Loucy (cell line): ENCODE measurements around the gene PLK2.

ENCODE experiments used
- H2AFZ ChIP-seq: fragments of 200-600 bp; sonication (generic); 2 replicates; pipeline ENCODE4 v1.6.0; 2016; ENCODE audit warnings: antibody characterized with exemption, mild to moderate bottlenecking, low read length, moderate library complexity
- H3F3A ChIP-seq: fragments of 200-600 bp; 2 replicates; pipeline ENCODE4 v1.6.0; 2016; ENCODE audit warnings: antibody characterized with exemption, low read depth, mild to moderate bottlenecking
- H3K27me3 ChIP-seq: fragments of 200-600 bp; sonication (generic); 2 replicates; pipeline ENCODE4 v1.6.1; 2014; ENCODE audit warnings: low read length, mild to moderate bottlenecking; ENCODE audit not compliant: insufficient read depth, poor library complexity, severe bottlenecking
- H3K36me3 ChIP-seq: fragments of 200-600 bp; sonication (generic); 2 replicates; pipeline ENCODE4 v1.6.1; 2016; ENCODE audit warnings: low read length; ENCODE audit not compliant: insufficient read depth
- H3K4me1 ChIP-seq: fragments of 200-600 bp; sonication (generic); 2 replicates; pipeline ENCODE4 v1.5.1; 2014; ENCODE audit warnings: low read length, mild to moderate bottlenecking; ENCODE audit not compliant: insufficient read depth, poor library complexity, severe bottlenecking
- H3K4me2 ChIP-seq: fragments of 200-600 bp; sonication (generic); 2 replicates; pipeline ENCODE4 v1.6.0; 2014; ENCODE audit warnings: antibody characterized with exemption, low read length, low read depth, mild to moderate bottlenecking; ENCODE audit not compliant: poor library complexity, severe bottlenecking
- H3K4me3 ChIP-seq: fragments of 200-600 bp; sonication (generic); 2 replicates; pipeline ENCODE4 v1.5.1; 2014; ENCODE audit warnings: low read length, mild to moderate bottlenecking, mixed read lengths; ENCODE audit not compliant: poor library complexity, severe bottlenecking
- H3K79me2 ChIP-seq: fragments of 200-600 bp; sonication (generic); 2 replicates; pipeline ENCODE4 v1.6.1; 2014; ENCODE audit warnings: low read length; ENCODE audit not compliant: insufficient read depth
- H3K9ac ChIP-seq: fragments of 200-600 bp; sonication (generic); 2 replicates; pipeline ENCODE4 v1.6.0; 2014; ENCODE audit warnings: mild to moderate bottlenecking, low read depth, low read length, moderate library complexity; ENCODE audit not compliant: poor library complexity, severe bottlenecking
- H3K9me2 ChIP-seq: fragments of 200-600 bp; sonication (generic); replicated peaks from 2 replicates; pipeline ENCODE4 v1.6.1; 2016; ENCODE audit warnings: low read depth, low read length, mixed read lengths
- H3K9me3 ChIP-seq: fragments of 200-600 bp; sonication (generic); 2 replicates; pipeline ENCODE4 v1.6.1; 2014; ENCODE audit warnings: mild to moderate bottlenecking, antibody characterized with exemption, low read length, low read depth; ENCODE audit not compliant: insufficient read depth
- H4K20me1 ChIP-seq: fragments of 200-600 bp; sonication (generic); 2 replicates; pipeline ENCODE4 v1.6.0; 2014; ENCODE audit warnings: antibody characterized with exemption, low read length, mild to moderate bottlenecking; ENCODE audit not compliant: insufficient read depth, poor library complexity, severe bottlenecking
- CTCF ChIP-seq: fragments of 200-600 bp; sonication (generic); conservative IDR thresholded peaks from 2 replicates; pipeline ENCODE4 v1.5.1; 2014; ENCODE audit warnings: mild to moderate bottlenecking, antibody characterized with exemption, low read length
- EZH2phosphoT487 ChIP-seq: fragments of 200-600 bp; IDR thresholded peaks from 2 replicates; pipeline ENCODE4 v1.6.1; 2018; ENCODE audit warnings: antibody characterized with exemption, mild to moderate bottlenecking, moderate library complexity, borderline replicate concordance

PLK2 gene

GRCh38 chr5:58452566-58453258, 7.2 kb downstream of the PLK2 start:
- no peak overlapping the region for H3K4me3 ChIP-seq
- no peaks in the 10 kb centered on the region for H3K27me3 ChIP-seq
- H3K9me2 ChIP-seq = no peaks in the 10 kb centered on the region
- TF ChIP-seq EZH2phosphoT487 (no peak), CTCF (no peak)
- H3K79me2 ChIP-seq = no peaks in the 10 kb centered on the region
- H4K20me1 ChIP-seq = no peaks in the 10 kb centered on the region
- no peaks in the 10 kb centered on the region for H3F3A ChIP-seq
- no peaks in the 10 kb centered on the region for H3K9me3 ChIP-seq
- no peak overlapping the region for H3K9ac ChIP-seq
- no peak overlapping the region for H3K4me2 ChIP-seq
- H3K36me3 ChIP-seq = no peaks in the 10 kb centered on the region
- no peaks in the 10 kb centered on the region for H3K4me1 ChIP-seq
- no peak overlapping the region for H2AFZ ChIP-seq

DNA sequence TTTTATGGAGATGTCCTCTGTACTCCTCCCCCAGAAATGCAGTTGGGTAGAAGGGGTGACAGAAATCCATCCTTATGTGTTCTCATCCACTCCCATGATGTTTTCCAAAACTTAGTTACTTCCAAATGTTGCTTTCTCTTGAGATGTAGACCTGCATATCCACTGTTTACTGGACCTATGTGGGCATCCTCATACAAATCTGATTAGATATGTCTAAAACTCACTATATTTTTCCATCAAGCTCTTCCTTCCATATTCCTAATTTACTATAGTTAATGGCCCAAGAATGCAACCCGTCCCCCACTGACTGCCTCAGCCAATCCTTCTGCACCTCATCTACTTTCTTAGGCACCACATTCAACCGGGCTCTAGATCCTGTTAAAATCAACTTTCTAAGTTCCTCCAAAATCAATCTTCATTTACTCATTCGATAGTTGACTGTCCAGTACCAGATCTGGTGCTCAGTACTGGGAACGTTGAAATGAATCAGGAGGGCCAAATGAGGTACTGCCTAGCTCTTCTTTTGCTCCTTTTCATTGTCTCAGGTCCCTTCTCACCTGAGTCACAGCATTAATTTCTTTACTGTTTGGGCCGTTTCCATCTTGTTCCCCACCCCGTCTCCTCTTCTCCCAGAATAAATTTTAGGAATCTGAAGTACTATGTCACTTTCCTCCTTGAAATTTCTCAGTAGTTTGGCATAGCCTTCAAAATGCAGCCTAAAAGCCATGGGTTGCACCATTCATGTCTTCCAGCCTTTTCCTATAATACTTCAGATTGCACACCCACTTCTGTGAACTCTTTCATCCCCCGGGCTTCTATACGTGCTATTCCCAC, 7.9 kb downstream of the PLK2 start:
- no peaks in the 10 kb centered on the region for H4K20me1 ChIP-seq
- H3K4me1 ChIP-seq = no peaks in the 10 kb centered on the region
- no peaks in the 10 kb centered on the region for H3K36me3 ChIP-seq
- no peak overlapping the region for H3K4me2 ChIP-seq
- no peak overlapping the region for H3K4me3 ChIP-seq
- H3K79me2 ChIP-seq = no peaks in the 10 kb centered on the region
- H3F3A ChIP-seq = no peaks in the 10 kb centered on the region
- no peak overlapping the region for H2AFZ ChIP-seq
- TF ChIP-seq CTCF = no peak
- TF ChIP-seq EZH2phosphoT487 = no peak
- no peaks in the 10 kb centered on the region for H3K9me3 ChIP-seq
- H3K9ac ChIP-seq = no peak overlapping the region
- no peaks in the 10 kb centered on the region for H3K27me3 ChIP-seq
- H3K9me2 ChIP-seq = no peaks in the 10 kb centered on the region

- H3K9me2 ChIP-seq = no peaks in the 10 kb centered on the region
- no peaks in the 10 kb centered on the region for H3K36me3 ChIP-seq
- TF ChIP-seq CTCF (no peak), EZH2phosphoT487 (no peak)
- no peaks in the 10 kb centered on the region for H3K4me1 ChIP-seq
- H3F3A ChIP-seq = no peaks in the 10 kb centered on the region
- no peaks in the 10 kb centered on the region for H3K27me3 ChIP-seq
- H3K9me3 ChIP-seq = no peaks in the 10 kb centered on the region
- H2AFZ ChIP-seq = no peak overlapping the region
- no peaks in the 10 kb centered on the region for H4K20me1 ChIP-seq
- no peak overlapping the region for H3K4me2 ChIP-seq
- no peaks in the 10 kb centered on the region for H3K79me2 ChIP-seq
- no peak overlapping the region for H3K9ac ChIP-seq
- H3K4me3 ChIP-seq = no peak overlapping the region
These were observed 8.9 kb downstream of the PLK2 start for GRCh38 chr5:58450811-58451629.
